ENCODE results near the gene EEFSEC. TPM values are rescaled to one million over a fixed set of nuclear protein-coding genes. Genes with fewer than 3 reads are reported as not detected.

Gene EEFSEC
- total and polyA plus RNA-seq, 2 of the 4 experiments (the other 2 are of a cell fraction), result 4.5 to 9.3 TPM

DNA sequence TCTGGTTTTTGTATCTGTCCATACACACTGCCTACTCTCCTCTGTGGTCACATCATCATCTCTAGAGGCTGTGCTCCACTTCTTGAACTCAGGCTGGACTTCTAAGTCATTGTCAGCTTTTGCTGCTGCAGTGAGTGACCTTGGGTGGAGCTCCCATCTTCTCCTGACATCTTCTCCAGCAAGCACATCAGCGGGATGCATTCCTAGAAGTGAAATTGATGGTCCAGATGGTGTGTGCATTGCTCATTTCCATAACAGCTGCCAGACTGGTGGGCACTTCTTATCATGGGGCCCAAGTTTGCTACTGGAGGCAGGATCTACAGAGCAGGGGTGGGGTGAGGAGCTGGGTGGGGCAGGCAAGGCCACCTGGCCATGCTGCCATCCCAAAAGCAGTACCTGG is 203.5 kb downstream of the EEFSEC start:
- no peak overlapping the region for H3K4ac ChIP-seq (ENCODE audit: low read depth, low read length)
- dilution Hi-C loops (cut with HindIII; ENCODE audit: low sequenced_read_pairs, unreplicated experiment) (no loop called here), intact Hi-C loops (cut with micrococcal nuclease) (no loop called here), in situ Hi-C loops (cut with MboI; ENCODE audit: low sequenced_read_pairs) (no loop called here)
- no peak overlapping the region for H2BK120ac ChIP-seq (ENCODE audit: low read depth, low read length)
- no peak overlapping the region for H2AFZ ChIP-seq (replicated peaks; ENCODE audit: low read length, poor library complexity)
- no peak overlapping the region for H4K91ac ChIP-seq (ENCODE audit: insufficient read depth, low read depth, low read length)
- no peak overlapping the region for H4K8ac ChIP-seq (ENCODE audit: low read depth in 2 of 2, low read length in 2 of 2)
- TF ChIP-seq CEBPB (IDR thresholded peaks at IDR 0.05; ENCODE audit: low read depth, low read length) (no peak), CHD1 (IDR thresholded peaks at IDR 0.05; ENCODE audit: low read depth, low read length) (no peak), MXI1 (IDR thresholded peaks at IDR 0.05; ENCODE audit: borderline replicate concordance, low read depth, low read length) (no peak), FOS (IDR thresholded peaks at IDR 0.05; ENCODE audit: low read depth, low read length) (no peak), MAZ (IDR thresholded peaks at IDR 0.05; ENCODE audit: borderline replicate concordance, low read depth, low read length) (no peak)
- no peaks in the 10 kb centered on the region for H3K36me3 ChIP-seq (ENCODE audit: control insufficient read depth, insufficient read depth, low read length)
- H3K9ac ChIP-seq (ENCODE audit: low read depth, low read length), result no peak overlapping the region
- no peak overlapping the region for H4K5ac ChIP-seq (ENCODE audit: low read depth, low read length)
- no peak overlapping the region for H3K4me2 ChIP-seq (ENCODE audit: low read depth, low read length)
- ChIA-PET CTCF (no interaction called here), POLR2A (ENCODE audit: unreplicated experiment) (interaction anchor here (0.6 kb wide), 1 partner anchor 135 kb away, joined by 15 read pairs; no protein-coding TSS in a partner anchor)
- H3K23ac ChIP-seq (ENCODE audit: low read depth, low read length), result no peak overlapping the region
- H2BK20ac ChIP-seq (ENCODE audit: low read depth, low read length), result no peak overlapping the region
- no peak overlapping the region for H3K14ac ChIP-seq (replicated peaks; ENCODE audit: low read depth, low read length)
- H3K56ac ChIP-seq (ENCODE audit: extremely low read depth, insufficient read depth, low read length), result no peak overlapping the region
- H2AK5ac ChIP-seq (ENCODE audit: low read depth, low read length), result no peak overlapping the region
- no CpG with 5 or more reads among the region's 1 CpG for WGBS, 2 experiments (ENCODE audit: extremely low coverage in 2 of 2, insufficient read length in 1 of 2)
- peaks cover 29% of the 10 kb centered on the region for H4K20me1 ChIP-seq (ENCODE audit: insufficient read depth, low read length)
- no peak overlapping the region for H3K18ac ChIP-seq (ENCODE audit: low read depth, low read length)
- no peaks in the 10 kb centered on the region for H3K9me3 ChIP-seq (ENCODE audit: control insufficient read depth, insufficient read depth, low read length)
- peaks cover 29% of the 10 kb centered on the region for H3K4me1 ChIP-seq (ENCODE audit: control insufficient read depth, insufficient read depth, low read length)
- H2AK9ac ChIP-seq (replicated peaks; ENCODE audit: low read depth, low read length, poor library complexity), result no peak overlapping the region
- H2BK5ac ChIP-seq (ENCODE audit: low read depth, low read length, poor library complexity, severe bottlenecking), result no peak overlapping the region
- peaks cover 22% of the 10 kb centered on the region; the same call in 1 of the 2 replicates for H3K9me1 ChIP-seq (ENCODE audit: insufficient read depth, low read length)
- H2BK15ac ChIP-seq (ENCODE audit: low read depth, low read length), result no peak overlapping the region
- no peak overlapping the region for H3K27ac ChIP-seq (ENCODE audit: insufficient read depth, low read length)
- no peak for ATAC-seq (ENCODE audit: low read depth)
- no peak for DNase-seq
- peaks cover 0 to 16% of the 10 kb centered on the region in 2 experiments; a peak in 1 of 4 replicates for H3K79me1 ChIP-seq (ENCODE audit: low read depth in 1 of 2, low read length in 2 of 2)
- H3K27me3 ChIP-seq (ENCODE audit: control insufficient read depth, insufficient read depth, low read length), result no peaks in the 10 kb centered on the region
- H3K4me3 ChIP-seq (ENCODE audit: insufficient read depth, low read depth, low read length), result no peak overlapping the region
- no TSS peak for BruUV-seq (replicated peaks)
